Duodenal mucosa (tissue), 2 donors: Measurements from ENCODE around the gene CRHR2.

Experiments used
- H3K27ac ChIP-seq: one replicate; pipeline ENCODE4 v1.7.0; 2013; ENCODE audit warnings: low read depth, low read length
- H3K27me3 ChIP-seq, 2 donors: one replicate each; pipeline ENCODE4 v1.7.0; 2013; ENCODE audit warnings: low read length in 2 of 2, control low read depth in 1 of 2; ENCODE audit not compliant: insufficient read depth in 2 of 2, control insufficient read depth in 1 of 2
- H3K36me3 ChIP-seq, 2 donors: one replicate each; pipeline ENCODE4 v1.7.0; 2013; ENCODE audit warnings: low read length in 2 of 2, control low read depth in 1 of 2; ENCODE audit not compliant: insufficient read depth in 2 of 2, control insufficient read depth in 1 of 2
- H3K4me1 ChIP-seq, 2 donors: one replicate each; pipeline ENCODE4 v1.7.0; 2013; ENCODE audit warnings: low read length in 2 of 2, control low read depth in 1 of 2; ENCODE audit not compliant: insufficient read depth in 2 of 2, control insufficient read depth in 1 of 2
- H3K4me3 ChIP-seq, 2 donors: one replicate each; pipeline ENCODE4 v1.7.0; 2013; ENCODE audit warnings: low read length in 2 of 2, low read depth in 1 of 2
- H3K9ac ChIP-seq, 2 donors: one replicate each; pipeline ENCODE4 v1.7.0; 2013; ENCODE audit warnings: low read length in 2 of 2, low read depth in 1 of 2
- H3K9me3 ChIP-seq, 2 donors: one replicate each; pipeline ENCODE4 v1.7.0; 2013; ENCODE audit warnings: low read length in 2 of 2, control low read depth in 1 of 2; ENCODE audit not compliant: control insufficient read depth in 1 of 2

Gene CRHR2

DNA sequence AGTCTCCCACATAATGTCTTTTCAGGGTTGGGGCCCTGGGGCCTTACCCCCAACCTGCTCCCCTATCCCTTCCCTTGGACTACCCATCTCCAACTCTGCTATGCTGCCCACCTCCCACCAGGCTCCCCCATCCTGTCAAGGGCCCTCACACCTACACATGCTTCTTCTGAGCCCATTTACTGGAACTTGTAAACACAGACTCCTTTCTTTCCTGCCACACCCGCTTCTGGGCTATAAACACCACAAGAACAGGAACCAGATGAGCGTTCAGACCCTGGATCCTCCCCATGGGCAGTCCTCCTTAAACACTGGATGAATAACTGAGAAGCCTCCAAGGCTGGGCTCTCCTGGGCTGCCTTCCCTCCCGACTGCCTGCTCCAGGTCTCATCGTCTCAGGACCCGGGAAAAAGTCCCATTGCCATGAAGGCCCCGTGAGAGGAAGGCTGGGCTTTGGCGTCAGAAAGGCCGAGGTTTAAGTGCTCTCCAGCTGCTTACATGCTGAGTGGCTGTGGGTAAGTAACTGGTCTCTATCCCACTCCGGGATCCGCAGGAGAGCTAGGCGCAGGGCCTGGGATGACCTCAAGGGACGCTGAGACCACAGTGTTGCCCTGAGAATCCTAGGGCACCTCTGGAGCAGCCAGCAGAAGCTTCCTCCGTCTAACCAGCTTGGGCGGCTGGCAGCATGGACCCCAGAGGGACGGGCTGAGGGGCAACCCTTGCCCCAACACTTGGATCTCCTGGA lies 15.6 kb upstream of the CRHR2 start:
- no peaks in the 10 kb centered on the region for H3K9me3 ChIP-seq
- H3K4me1 ChIP-seq, result peaks cover 5 to 13% of the 10 kb centered on the region in 2 donors
- no peak overlapping the region for H3K9ac ChIP-seq
- no peak overlapping the region for H3K4me3 ChIP-seq
- H3K27ac ChIP-seq, result no peak overlapping the region
- H3K36me3 ChIP-seq, result no peaks in the 10 kb centered on the region
- no peaks in the 10 kb centered on the region for H3K27me3 ChIP-seq

GRCh38 chr7:30694774-30695721 lies 12.8 kb upstream of the CRHR2 start:
- no peak overlapping the region for H3K9ac ChIP-seq
- H3K4me1 ChIP-seq, result peaks cover 5 to 13% of the 10 kb centered on the region in 2 donors
- no peaks in the 10 kb centered on the region for H3K36me3 ChIP-seq
- no peak overlapping the region for H3K27ac ChIP-seq
- H3K9me3 ChIP-seq, result no peaks in the 10 kb centered on the region
- H3K27me3 ChIP-seq, result no peaks in the 10 kb centered on the region
- H3K4me3 ChIP-seq, result no peak overlapping the region

- no peaks in the 10 kb centered on the region for H3K36me3 ChIP-seq
- H3K4me1 ChIP-seq, result peaks cover 6 to 13% of the 10 kb centered on the region in 2 donors
- no peaks in the 10 kb centered on the region for H3K27me3 ChIP-seq
- H3K9ac ChIP-seq, result no peak overlapping the region
- no peaks in the 10 kb centered on the region for H3K9me3 ChIP-seq
- H3K27ac ChIP-seq, result no peak overlapping the region
- no peak overlapping the region for H3K4me3 ChIP-seq
Observed at GRCh38 chr7:30694218-30694745, 12.0 kb upstream of the CRHR2 start.

DNA sequence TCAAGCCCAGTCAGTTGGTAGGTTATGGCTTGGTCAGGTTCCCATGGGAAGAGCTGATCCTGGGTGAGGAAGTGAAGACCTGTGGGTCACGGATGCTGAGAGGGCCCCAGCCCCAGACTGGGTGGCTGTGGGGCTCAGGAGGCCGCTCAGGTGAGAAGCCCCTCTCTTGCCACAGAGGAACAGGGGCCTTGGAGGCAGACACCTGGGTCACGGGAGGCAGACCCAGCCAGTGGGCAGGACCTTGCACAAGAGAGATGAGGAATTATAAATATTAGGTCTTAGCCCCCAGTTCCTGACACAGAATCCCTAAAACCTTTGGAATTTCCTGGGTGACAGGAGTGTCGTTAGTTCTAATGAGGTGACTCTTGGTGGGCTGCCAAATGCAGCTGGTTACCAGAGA lies 10.6 kb upstream of the CRHR2 start:
- Histone ChIP-seq H3K9me3 (no peaks in the 10 kb centered on the region), H3K36me3 (no peaks in the 10 kb centered on the region), H3K9ac (no peak overlapping the region), H3K27ac (no peak overlapping the region), H3K4me3 (no peak overlapping the region), H3K27me3 (no peaks in the 10 kb centered on the region), H3K4me1 (peaks cover 12 to 15% of the 10 kb centered on the region in 2 donors)

DNA sequence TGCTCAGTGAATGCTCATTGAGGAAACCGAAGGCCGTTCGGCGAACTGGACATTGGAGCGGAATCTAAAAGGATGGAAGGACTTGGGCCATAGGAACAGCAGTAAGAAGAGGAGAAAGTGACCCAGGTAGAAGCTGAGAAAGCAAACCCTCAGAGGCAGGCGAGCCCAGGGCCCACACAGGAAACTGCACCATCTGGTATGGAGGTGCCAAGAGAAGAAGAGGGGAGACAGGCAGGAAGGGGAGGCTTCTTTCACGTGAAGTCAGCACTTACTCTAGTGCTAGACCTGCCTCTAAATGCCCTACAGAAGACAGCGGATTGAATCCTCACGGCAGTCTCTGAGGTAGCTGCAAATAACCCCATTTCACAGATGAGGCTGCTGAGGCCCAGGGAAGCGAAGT lies 10.2 kb upstream of the CRHR2 start:
- no peaks in the 10 kb centered on the region for H3K27me3 ChIP-seq
- H3K9ac ChIP-seq, result no peak overlapping the region
- no peak overlapping the region for H3K27ac ChIP-seq
- no peaks in the 10 kb centered on the region for H3K36me3 ChIP-seq
- no peak overlapping the region for H3K4me3 ChIP-seq
- H3K4me1 ChIP-seq, result peaks cover 7 to 15% of the 10 kb centered on the region in 2 donors
- no peaks in the 10 kb centered on the region for H3K9me3 ChIP-seq

- Histone ChIP-seq H3K9ac (no peak overlapping the region), H3K36me3 (no peaks in the 10 kb centered on the region), H3K4me1 (peaks cover 7 to 15% of the 10 kb centered on the region in 2 donors), H3K4me3 (no peak overlapping the region), H3K27ac (no peak overlapping the region), H3K9me3 (no peaks in the 10 kb centered on the region), H3K27me3 (no peaks in the 10 kb centered on the region)
Observed at GRCh38 chr7:30690011-30690410, 7.8 kb upstream of the CRHR2 start.

DNA sequence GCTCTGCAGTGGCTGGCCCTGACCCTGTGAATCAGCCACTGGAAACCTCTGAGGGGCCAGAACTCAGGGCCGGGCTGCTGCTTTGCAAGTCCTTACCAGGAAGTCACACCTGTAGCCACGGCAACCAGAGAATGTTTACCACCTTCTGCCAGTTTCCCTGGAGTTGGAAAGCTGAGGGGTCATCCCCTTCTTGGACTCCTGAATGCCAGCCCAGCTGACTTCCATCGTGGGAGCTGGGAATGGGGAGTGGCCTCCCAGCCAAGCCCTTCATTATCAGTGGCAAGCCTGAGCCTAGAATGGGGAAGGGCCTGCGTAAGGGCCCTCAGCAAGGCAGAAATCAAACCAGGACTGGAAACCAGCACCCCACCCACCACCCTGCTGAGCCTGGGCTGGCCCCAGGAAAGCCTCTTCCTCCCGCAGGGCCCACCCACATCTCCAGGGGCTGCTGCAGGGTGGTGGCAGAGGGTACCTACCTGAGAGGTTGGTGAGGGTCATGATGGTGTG lies 6.5 kb upstream of the CRHR2 start:
- Histone ChIP-seq H3K27ac (no peak overlapping the region), H3K9ac (no peak overlapping the region), H3K4me1 (peaks cover 0 to 11% of the 10 kb centered on the region in 2 donors), H3K36me3 (no peaks in the 10 kb centered on the region), H3K4me3 (no peak overlapping the region), H3K9me3 (no peaks in the 10 kb centered on the region), H3K27me3 (peaks cover 2 to 7% of the 10 kb centered on the region in 2 donors)

- Histone ChIP-seq H3K9me3 (no peaks in the 10 kb centered on the region), H3K4me1 (peaks cover 0 to 11% of the 10 kb centered on the region in 2 donors), H3K27me3 (peaks cover 9 to 17% of the 10 kb centered on the region in 2 donors), H3K27ac (no peak overlapping the region), H3K36me3 (no peaks in the 10 kb centered on the region), H3K9ac (no peak overlapping the region), H3K4me3 (no peak overlapping the region)
Observed at GRCh38 chr7:30687604-30688003, 5.3 kb upstream of the CRHR2 start.

DNA sequence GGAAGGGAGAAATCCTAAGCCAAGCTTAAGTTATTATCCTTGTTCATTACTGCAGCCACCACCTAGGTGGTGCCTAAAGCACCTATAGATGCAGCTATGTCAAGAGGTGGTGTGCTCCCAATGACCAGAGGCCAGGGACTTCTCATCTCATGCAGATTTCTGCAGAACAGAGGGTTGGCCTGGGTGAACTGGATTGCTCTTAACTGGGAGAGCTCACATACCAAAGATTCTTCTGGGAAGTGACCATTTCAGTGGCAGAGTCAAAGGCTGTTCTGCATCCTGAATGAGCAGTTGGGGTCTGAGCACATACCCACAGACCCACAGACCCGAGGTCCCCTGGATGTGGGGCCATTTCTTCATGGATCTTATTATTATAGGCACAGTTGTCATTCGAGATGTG lies 2.1 kb upstream of the CRHR2 start:
- H3K27me3 ChIP-seq, result peaks cover 39 to 46% of the 10 kb centered on the region in 2 donors
- H3K27ac ChIP-seq, result no peak overlapping the region
- no peaks in the 10 kb centered on the region for H3K36me3 ChIP-seq
- no peak overlapping the region for H3K4me3 ChIP-seq
- H3K4me1 ChIP-seq, result peaks cover 0 to 21% of the 10 kb centered on the region in 2 donors
- no peak overlapping the region for H3K9ac ChIP-seq
- H3K9me3 ChIP-seq, result no peaks in the 10 kb centered on the region

GRCh38 chr7:30683816-30684215 lies 1.6 kb upstream of the CRHR2 start:
- no peaks in the 10 kb centered on the region for H3K9me3 ChIP-seq
- H3K4me3 ChIP-seq, result no peak overlapping the region
- peaks cover 41 to 50% of the 10 kb centered on the region in 2 donors for H3K27me3 ChIP-seq
- H3K36me3 ChIP-seq, result no peaks in the 10 kb centered on the region
- no peak overlapping the region for H3K27ac ChIP-seq
- peaks cover 0 to 15% of the 10 kb centered on the region in 2 donors for H3K4me1 ChIP-seq
- no peak overlapping the region for H3K9ac ChIP-seq
